AG08395 (cell line): Measurements from ENCODE around the gene TTC32.

Experiments
- DNase-seq: peaks from one replicate; pipeline ENCODE4 v3.0.0; 2012; ENCODE audit warnings: mixed read lengths, low spot score

TTC32 gene

GRCh38 chr2:19850056-19851050, 51.4 kb downstream of the TTC32 start:
- no peak for DNase-seq

DNA sequence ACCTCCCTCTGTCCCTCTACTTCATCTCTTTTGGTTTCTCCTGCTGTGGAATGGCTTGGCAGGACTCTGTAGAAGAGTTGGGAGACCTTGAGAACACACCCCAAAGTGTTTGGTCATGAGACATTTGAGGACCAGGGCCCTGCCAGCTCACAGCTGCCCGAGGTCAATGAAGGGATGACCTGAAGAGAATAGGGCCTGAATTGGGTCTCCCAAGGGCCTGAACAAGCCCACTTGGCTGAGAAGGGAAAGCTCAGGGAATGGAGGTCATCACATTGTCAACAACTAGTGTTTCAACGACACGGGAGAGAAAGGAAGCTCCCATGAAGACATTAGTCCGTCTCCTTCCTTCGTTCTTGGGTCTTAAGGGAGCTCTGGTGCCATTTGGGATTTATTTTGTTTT, 52.8 kb downstream of the TTC32 start:
- DNase-seq: no peak

- DNase-seq: no peak
These were observed 53.6 kb downstream of the TTC32 start for GRCh38 chr2:19848029-19848750.

DNA sequence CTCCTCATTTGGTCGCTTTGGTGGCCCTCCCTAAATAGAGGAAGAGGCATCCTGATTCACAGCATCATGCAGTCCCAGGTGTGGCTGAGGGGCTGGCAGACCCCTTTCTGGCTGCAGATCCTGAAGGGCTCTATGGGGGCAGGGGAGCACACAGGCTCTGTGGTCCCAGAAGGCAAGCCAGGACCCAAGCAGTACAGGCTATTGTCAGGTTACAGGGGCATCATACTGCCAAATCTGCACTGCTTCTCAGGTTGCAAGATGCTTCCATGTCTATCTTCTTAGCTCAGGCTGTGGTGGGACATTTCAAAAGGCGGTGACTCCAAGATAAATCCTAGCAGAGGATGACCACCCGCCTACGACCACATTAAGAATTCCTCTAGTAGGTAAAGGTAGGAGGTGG, 54.3 kb downstream of the TTC32 start:
- DNase-seq: no peak
